Measurements from ENCODE around the gene NSMCE4A.

DNA sequence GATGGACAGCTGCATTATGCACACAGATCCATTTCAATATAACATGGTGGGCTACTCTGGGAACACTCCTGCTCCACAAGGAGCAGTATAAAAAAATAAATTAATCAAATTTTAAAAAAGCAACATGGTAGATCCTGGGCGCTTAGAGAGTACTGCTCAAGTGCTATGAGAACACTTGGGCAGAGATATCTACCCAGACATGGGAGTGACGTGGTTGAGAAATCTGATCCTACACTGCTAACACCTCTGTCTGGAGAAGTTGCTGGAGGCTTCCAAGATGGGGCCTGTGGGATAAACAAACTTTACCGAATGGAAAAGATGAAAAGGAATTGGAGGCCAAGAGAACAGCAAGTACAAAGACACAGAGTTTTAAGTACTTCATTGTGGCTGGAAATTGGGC, 9.0 kb downstream of the NSMCE4A start:
- no peak for TF ChIP-seq ZFP30 (CRISPR knock-in tag; IDR thresholded peaks at IDR 0.05)
- no peak for TF ChIP-seq ESRRG (CRISPR knock-in tag; IDR thresholded peaks at IDR 0.05)
- no peak for TF ChIP-seq ZC3H10 (CRISPR knock-in tag; IDR thresholded peaks at IDR 0.05)
- TF ChIP-seq GLIS3 (CRISPR knock-in tag; IDR thresholded peaks at IDR 0.05), result no peak
- TF ChIP-seq ZFP3 (CRISPR knock-in tag; IDR thresholded peaks at IDR 0.05), result no peak
- no peak for TF ChIP-seq CSDC2 (CRISPR knock-in tag; IDR thresholded peaks at IDR 0.05)
- TF ChIP-seq, protein P1, sequence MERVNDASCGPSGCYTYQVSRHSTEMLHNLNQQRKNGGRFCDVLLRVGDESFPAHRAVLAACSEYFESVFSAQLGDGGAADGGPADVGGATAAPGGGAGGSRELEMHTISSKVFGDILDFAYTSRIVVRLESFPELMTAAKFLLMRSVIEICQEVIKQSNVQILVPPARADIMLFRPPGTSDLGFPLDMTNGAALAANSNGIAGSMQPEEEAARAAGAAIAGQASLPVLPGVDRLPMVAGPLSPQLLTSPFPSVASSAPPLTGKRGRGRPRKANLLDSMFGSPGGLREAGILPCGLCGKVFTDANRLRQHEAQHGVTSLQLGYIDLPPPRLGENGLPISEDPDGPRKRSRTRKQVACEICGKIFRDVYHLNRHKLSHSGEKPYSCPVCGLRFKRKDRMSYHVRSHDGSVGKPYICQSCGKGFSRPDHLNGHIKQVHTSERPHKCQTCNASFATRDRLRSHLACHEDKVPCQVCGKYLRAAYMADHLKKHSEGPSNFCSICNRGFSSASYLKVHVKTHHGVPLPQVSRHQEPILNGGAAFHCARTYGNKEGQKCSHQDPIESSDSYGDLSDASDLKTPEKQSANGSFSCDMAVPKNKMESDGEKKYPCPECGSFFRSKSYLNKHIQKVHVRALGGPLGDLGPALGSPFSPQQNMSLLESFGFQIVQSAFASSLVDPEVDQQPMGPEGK (CRISPR knock-in tag; IDR thresholded peaks at IDR 0.05; ENCODE audit: borderline replicate concordance), result no peak
- TF ChIP-seq TCF4 (CRISPR knock-in tag; IDR thresholded peaks at IDR 0.05; ENCODE audit: borderline replicate concordance), result no peak
- TF ChIP-seq SNAI2 (CRISPR knock-in tag; IDR thresholded peaks at IDR 0.05), result no peak
